A549 (cell line): ENCODE data around the gene LITAFD. TPM values are rescaled to one million over a fixed set of nuclear protein-coding genes. Genes with fewer than 3 reads are reported as not detected.
"Not testable (repeated sequence)": the region's sequence is repeated elsewhere in the genome, so short reads cannot be mapped to it uniquely, and the experiment has no call there.

Experiments used
- ATAC-seq, 2 experiments: fragments of 200-7000 bp in 1 of 2; fragments of >200 bp in 1 of 2; cut with Nextera tagmentation in 1 of 2; cut with Tn5 transposase in 1 of 2; 3 replicates each; pipeline versions ENCODE4 v1.8.0 to v1.9.1; 2018 to 2020; ENCODE audit warnings: mild to moderate bottlenecking in 1 of 2, moderate library complexity in 1 of 2
- CTCF ChIA-PET: fragments of 300-600 bp; sonication (Branson Sonifier 250); formaldehyde crosslinking; extraction: SDS; loops from one replicate; lab custom pipeline; 2021; ENCODE audit warnings: antibody characterized with exemption, inconsistent platforms; lab: Yijun Ruan, JAX
- POLR2A ChIA-PET: fragments of 350-600 bp; formaldehyde crosslinking; extraction: SDS; loops from one replicate; lab custom pipeline; 2021; ENCODE audit warnings: antibody characterized with exemption, inconsistent platforms; lab: Yijun Ruan, JAX
- DNase-seq, 2 experiments: peaks; one replicate each; pipeline versions ENCODE4 v3.0.0 to v3.0.0-alpha.2; 2011 to 2016; ENCODE audit warnings: low read depth in 1 of 2, low spot score in 1 of 2
- FAIRE-seq: peaks from 2 replicates; lab custom pipeline; 2011; peaks lifted over from hg19 to GRCh38; lab: Jason Lieb, UNC
- H3K27ac ChIP-seq, 2 experiments: fragments of >200 bp; sonication (Bioruptor Twin); formaldehyde crosslinking; 3 replicates each; pipeline ENCODE4 v1.5.1; 2016 to 2017
- H3K4me1 ChIP-seq: fragments of >200 bp; sonication (Bioruptor Twin); formaldehyde crosslinking; 3 replicates; pipeline ENCODE4 v1.6.1; 2016
- H3K4me2 ChIP-seq: fragments of >200 bp; sonication (Bioruptor Twin); formaldehyde crosslinking; 3 replicates; pipeline ENCODE4 v1.6.1; 2016
- H3K4me3 ChIP-seq: fragments of >200 bp; sonication (Bioruptor Twin); formaldehyde crosslinking; 3 replicates; pipeline ENCODE4 v1.5.1; 2016
- H3K9me3 ChIP-seq: fragments of >200 bp; sonication (Bioruptor Twin); formaldehyde crosslinking; 3 replicates; pipeline ENCODE4 v1.6.1; 2016
- EHMT2 ChIP-seq: fragments of 200-600 bp; sonication (generic); IDR thresholded peaks from 2 replicates; pipeline ENCODE4 v1.6.1; 2016; ENCODE audit warnings: antibody characterized with exemption, low read depth, mild to moderate bottlenecking, moderate library complexity
- FOSL2 ChIP-seq, 2 experiments: fragments of 450-650 bp in 1 of 2; fragments of >200 bp in 1 of 2; sonication (Bioruptor Twin) in 1 of 2; formaldehyde crosslinking; IDR thresholded peaks; 2 replicates each; pipeline versions ENCODE4 v1.5.0 to v1.6.1; 2016 to 2020; ENCODE audit warnings: mild to moderate bottlenecking in 1 of 2, moderate library complexity in 1 of 2
- KDM1A ChIP-seq: fragments of 200-600 bp; sonication (generic); IDR thresholded peaks from 2 replicates; pipeline ENCODE4 v1.6.1; 2016; ENCODE audit warnings: low read depth, mild to moderate bottlenecking
- KDM5A ChIP-seq: fragments of 200-600 bp; sonication (generic); IDR thresholded peaks from 2 replicates; pipeline ENCODE4 v1.6.1; 2016; ENCODE audit warnings: antibody characterized with exemption, mild to moderate bottlenecking
- MAZ ChIP-seq: fragments of 150-350 bp; IDR thresholded peaks from 2 replicates; pipeline ENCODE4 v1.6.1; 2014; ENCODE audit warnings: antibody characterized with exemption, low read depth, low read length, borderline replicate concordance
- PHF8 ChIP-seq: fragments of 200-600 bp; sonication (generic); IDR thresholded peaks from 2 replicates; pipeline ENCODE4 v1.6.1; 2016; ENCODE audit warnings: low read depth, mild to moderate bottlenecking, antibody characterized with exemption, moderate library complexity, borderline replicate concordance
- POLR2A ChIP-seq: IDR thresholded peaks from 2 replicates; pipeline ENCODE4 v1.6.1; 2012; ENCODE audit warnings: mild to moderate bottlenecking, low read length
- SMC3 ChIP-seq: fragments of >200 bp; sonication (Bioruptor Twin); formaldehyde crosslinking; IDR thresholded peaks from 3 replicates; pipeline ENCODE4 v1.6.1; 2018; ENCODE audit warnings: inconsistent platforms
- TFCP2L1 ChIP-seq: fragments of 250-450 bp; sonication (Bioruptor Pico); IDR thresholded peaks from 2 replicates; pipeline ENCODE4 v1.5.0; 2021; ENCODE audit warnings: mild to moderate bottlenecking
- TP53 ChIP-seq: fragments of 250-450 bp; sonication (Bioruptor Pico); IDR thresholded peaks from 2 replicates; pipeline ENCODE4 v1.5.0; 2021; ENCODE audit warnings: mild to moderate bottlenecking, moderate library complexity
- WGBS: methylation state at CpG from one replicate; pipeline ENCODE4 v1.1.6; 2017; ENCODE audit errors: missing lambda C conversion rate; 5-methylcytosine and 5-hydroxymethylcytosine counted together
- polyA plus RNA-seq, 4 experiments: library from polyadenylated mRNA; depleted of rRNA in 3 of 4; stranded (reverse); fragments of >200 nt; fragmentation: RNase III in 1 of 4; extraction: RNeasy Plus Mini Kit Qiagen cat#74134 plus additional on column Dnase treatment in 1 of 4; gene quantifications; 2 replicates in 3 of 4; 3 replicates in 1 of 4; pipeline ENCODE4 v1.2.3, GENCODE V29; 2011 to 2017
- TF ChIP-seq, protein P1 (sequence below): fragments of 250-450 bp; sonication (Bioruptor Pico); IDR thresholded peaks from 2 replicates; pipeline ENCODE4 v1.5.0; 2021; ENCODE audit warnings: mild to moderate bottlenecking, moderate library complexity, borderline replicate concordance
- TF ChIP-seq, protein P2 (sequence below): fragments of >200 bp; sonication (Bioruptor Twin); formaldehyde crosslinking; IDR thresholded peaks from 2 replicates; pipeline ENCODE4 v1.6.1; 2016
- TF ChIP-seq, protein P3 (sequence below): fragments of >200 bp; sonication (Bioruptor Twin); formaldehyde crosslinking; IDR thresholded peaks from 3 replicates; pipeline ENCODE4 v1.5.1; 2016

Gene LITAFD
- polyA plus RNA-seq, 2 of the 4 experiments (the other 2 are of a cell fraction) = not detected

DNA sequence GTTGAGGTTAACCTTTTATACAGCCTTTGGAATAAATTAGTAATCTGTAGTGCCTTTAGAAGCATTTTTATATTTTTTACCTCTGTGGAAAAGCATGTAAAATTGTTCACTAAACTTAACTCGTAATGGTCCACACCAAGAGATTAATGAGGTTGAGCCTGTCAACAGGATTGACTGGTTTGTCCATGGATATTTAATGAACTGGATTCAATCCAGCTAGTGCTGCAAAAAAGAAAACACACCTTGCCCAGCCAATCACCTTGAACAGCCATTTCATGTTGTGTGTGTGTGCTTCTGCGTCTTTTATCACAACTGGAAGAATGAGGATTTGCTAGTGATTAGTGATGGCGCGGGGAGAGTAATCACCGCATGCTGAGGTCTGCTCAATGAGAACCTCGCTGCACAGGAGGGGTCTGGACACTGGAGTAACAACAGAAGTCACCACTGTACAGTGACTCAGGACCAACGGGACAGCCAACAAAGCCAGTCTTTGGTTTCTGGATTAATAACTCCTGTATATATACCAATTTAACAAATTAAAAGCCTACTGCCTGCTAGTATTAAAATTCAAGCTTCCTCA is 33.7 kb downstream of the LITAFD start:
- Histone ChIP-seq H3K27ac (no peak overlapping the region), H3K9me3 (no peaks in the 10 kb centered on the region), H3K4me1 (no peaks in the 10 kb centered on the region), H3K4me3 (no peak overlapping the region)
- CTCF ChIA-PET = interaction anchor here (1.7 to 2.3 kb wide), 3 partner anchors 10 to 21 kb away, joined by 6 to 11 read pairs (median 6); no protein-coding TSS in a partner anchor
- 95% methylated on average over 7 of the region's 7 CpGs for WGBS
- DNase-seq (no peak), FAIRE-seq (no peak), ATAC-seq (no peak)
- POLR2A ChIA-PET = no interaction called here
- TF ChIP-seq FOSL2 (IDR thresholded peaks at IDR 0.05) (no peak), FOSL2 (CRISPR knock-in tag; IDR thresholded peaks at IDR 0.05) (no peak), POLR2A (no peak), MAZ (no peak), SMC3 (no peak), TP53 (CRISPR knock-in tag) (no peak)
- TF ChIP-seq, protein P1, sequence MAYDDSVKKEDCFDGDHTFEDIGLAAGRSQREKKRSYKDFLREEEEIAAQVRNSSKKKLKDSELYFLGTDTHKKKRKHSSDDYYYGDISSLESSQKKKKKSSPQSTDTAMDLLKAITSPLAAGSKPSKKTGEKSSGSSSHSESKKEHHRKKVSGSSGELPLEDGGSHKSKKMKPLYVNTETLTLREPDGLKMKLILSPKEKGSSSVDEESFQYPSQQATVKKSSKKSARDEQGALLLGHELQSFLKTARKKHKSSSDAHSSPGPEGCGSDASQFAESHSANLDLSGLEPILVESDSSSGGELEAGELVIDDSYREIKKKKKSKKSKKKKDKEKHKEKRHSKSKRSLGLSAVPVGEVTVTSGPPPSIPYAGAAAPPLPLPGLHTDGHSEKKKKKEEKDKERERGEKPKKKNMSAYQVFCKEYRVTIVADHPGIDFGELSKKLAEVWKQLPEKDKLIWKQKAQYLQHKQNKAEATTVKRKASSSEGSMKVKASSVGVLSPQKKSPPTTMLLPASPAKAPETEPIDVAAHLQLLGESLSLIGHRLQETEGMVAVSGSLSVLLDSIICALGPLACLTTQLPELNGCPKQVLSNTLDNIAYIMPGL (CRISPR knock-in tag) = no peak
- TF ChIP-seq, protein P2, sequence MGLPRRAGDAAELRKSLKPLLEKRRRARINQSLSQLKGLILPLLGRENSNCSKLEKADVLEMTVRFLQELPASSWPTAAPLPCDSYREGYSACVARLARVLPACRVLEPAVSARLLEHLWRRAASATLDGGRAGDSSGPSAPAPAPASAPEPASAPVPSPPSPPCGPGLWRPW = no peak
- TF ChIP-seq, protein P3, sequence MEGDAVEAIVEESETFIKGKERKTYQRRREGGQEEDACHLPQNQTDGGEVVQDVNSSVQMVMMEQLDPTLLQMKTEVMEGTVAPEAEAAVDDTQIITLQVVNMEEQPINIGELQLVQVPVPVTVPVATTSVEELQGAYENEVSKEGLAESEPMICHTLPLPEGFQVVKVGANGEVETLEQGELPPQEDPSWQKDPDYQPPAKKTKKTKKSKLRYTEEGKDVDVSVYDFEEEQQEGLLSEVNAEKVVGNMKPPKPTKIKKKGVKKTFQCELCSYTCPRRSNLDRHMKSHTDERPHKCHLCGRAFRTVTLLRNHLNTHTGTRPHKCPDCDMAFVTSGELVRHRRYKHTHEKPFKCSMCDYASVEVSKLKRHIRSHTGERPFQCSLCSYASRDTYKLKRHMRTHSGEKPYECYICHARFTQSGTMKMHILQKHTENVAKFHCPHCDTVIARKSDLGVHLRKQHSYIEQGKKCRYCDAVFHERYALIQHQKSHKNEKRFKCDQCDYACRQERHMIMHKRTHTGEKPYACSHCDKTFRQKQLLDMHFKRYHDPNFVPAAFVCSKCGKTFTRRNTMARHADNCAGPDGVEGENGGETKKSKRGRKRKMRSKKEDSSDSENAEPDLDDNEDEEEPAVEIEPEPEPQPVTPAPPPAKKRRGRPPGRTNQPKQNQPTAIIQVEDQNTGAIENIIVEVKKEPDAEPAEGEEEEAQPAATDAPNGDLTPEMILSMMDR = no peak
- TF ChIP-seq, all 56 proteins: peak for 0
- no peak overlapping the region for H3K4me2 ChIP-seq

DNA sequence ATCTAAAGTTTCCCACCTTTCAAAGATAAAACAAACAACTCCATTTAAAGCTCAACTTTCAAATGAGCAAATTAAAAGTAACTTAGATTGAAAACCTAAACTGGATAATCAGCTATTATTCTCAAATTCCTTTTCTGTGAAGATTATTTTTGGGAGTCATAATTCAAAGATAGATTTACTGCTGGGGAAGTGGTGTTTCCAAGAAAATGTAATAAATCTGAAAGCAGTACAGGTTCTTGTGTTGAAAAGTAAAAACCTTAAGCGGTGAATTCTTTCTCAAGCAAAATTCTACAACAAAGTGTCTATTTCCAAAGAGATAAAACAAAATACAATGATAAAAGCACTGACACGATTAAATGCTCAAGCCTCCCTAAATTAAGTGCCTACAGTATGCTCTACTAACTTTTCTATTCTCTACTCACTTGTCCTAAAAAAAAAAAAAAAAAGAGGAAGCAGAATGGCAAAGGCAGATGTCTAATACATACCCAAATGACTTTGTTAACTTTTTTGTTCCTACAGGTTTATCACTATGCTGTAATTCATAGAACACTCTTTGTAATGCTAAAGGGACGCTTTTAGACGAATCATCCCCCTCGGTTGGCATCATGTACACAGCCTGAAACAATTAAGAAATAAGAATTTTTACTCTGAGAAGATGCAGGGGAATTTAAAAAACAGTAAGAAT is 34.5 kb downstream of the LITAFD start:
- POLR2A ChIA-PET = no interaction called here
- H3K4me3 ChIP-seq = no peak overlapping the region
- H3K27ac ChIP-seq = no peak overlapping the region
- TF ChIP-seq KDM1A (no peak), POLR2A (no peak), TFCP2L1 (no peak), KDM5A (no peak), PHF8 (no peak), EHMT2 (no peak)
- TF ChIP-seq, protein P2 = no peak
- 96% methylated on average over 5 of the region's 5 CpGs for WGBS
- no peak for DNase-seq
- no peak for ATAC-seq
- CTCF ChIA-PET = interaction anchor here (2.2 kb wide), 1 partner anchor 20 kb away, joined by 6 read pairs; no protein-coding TSS in a partner anchor
- no peaks in the 10 kb centered on the region for H3K9me3 ChIP-seq
- FAIRE-seq = no peak
- H3K4me1 ChIP-seq = no peaks in the 10 kb centered on the region
- H3K4me2 ChIP-seq = no peak overlapping the region

DNA sequence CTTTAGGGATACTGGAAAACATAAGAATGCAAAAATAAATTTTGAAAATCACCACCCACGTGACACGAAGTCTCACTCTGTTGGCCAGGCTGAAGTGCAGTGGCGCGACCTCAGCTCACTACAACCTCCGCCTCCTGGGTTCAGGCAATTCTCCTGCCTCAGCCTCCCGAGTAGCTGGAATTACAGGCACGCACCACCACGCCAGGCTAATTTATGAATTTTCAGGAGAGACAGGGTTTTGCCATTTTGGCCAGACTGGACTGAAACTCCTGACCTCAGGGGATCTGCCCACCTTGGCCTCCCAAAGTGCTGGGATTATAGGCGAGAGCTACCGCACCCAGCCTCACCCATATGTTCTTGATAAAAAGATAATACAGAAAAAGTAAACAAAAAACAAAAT is 35.2 kb downstream of the LITAFD start:
- DNase-seq, H3K9me3 ChIP-seq, ATAC-seq, H3K4me3 ChIP-seq, POLR2A ChIA-PET, H3K4me1 ChIP-seq, H3K27ac ChIP-seq, H3K4me2 ChIP-seq, FAIRE-seq: not testable (repeated sequence)
- CTCF ChIA-PET = interaction anchor here (2.2 kb wide), 1 partner anchor 19 kb away, joined by 6 read pairs; no protein-coding TSS in a partner anchor
- 96% methylated on average over 10 of the region's 10 CpGs for WGBS
